ENCODE results near the gene TMA7.
"Not testable (repeated sequence)": the region's sequence is repeated elsewhere in the genome, so short reads cannot be mapped to it uniquely, and the experiment has no call there.

TMA7 gene

GRCh38 chr3:48459773-48460516 is 19.9 kb downstream of the TMA7 start:
- TF ChIP-seq POLR2AphosphoS5 (IDR thresholded peaks at IDR 0.05; ENCODE audit: low read depth): no peak
- Histone ChIP-seq H3K4me3 (replicated peaks; ENCODE audit: insufficient read depth, low read length) (no peak overlapping the region), H3K27ac (replicated peaks) (no peak overlapping the region), H3K27me3 (ENCODE audit: insufficient read depth, poor library complexity, severe bottlenecking) (no peaks in the 10 kb centered on the region)
- DNase-seq (ENCODE audit: low read depth in 1 of 2, low spot score in 1 of 2): no peak

- Histone ChIP-seq H3K27ac (replicated peaks) (no peak overlapping the region), H3K27me3 (ENCODE audit: insufficient read depth, poor library complexity, severe bottlenecking) (no peaks in the 10 kb centered on the region), H3K4me3 (replicated peaks; ENCODE audit: insufficient read depth, low read length) (no peak overlapping the region)
- no peak for DNase-seq (ENCODE audit: low read depth in 1 of 2, low spot score in 1 of 2)
- no peak for TF ChIP-seq POLR2AphosphoS5 (IDR thresholded peaks at IDR 0.05; ENCODE audit: low read depth)
- no peak for TF ChIP-seq GABPA (IDR thresholded peaks at IDR 0.05; ENCODE audit: low read depth)
- TF ChIP-seq REST (IDR thresholded peaks at IDR 0.05; ENCODE audit: insufficient replicate concordance, low read depth): no peak
Measured at GRCh38 chr3:48460517-48460902, 20.5 kb downstream of the TMA7 start.

GRCh38 chr3:48461767-48462166 is 21.7 kb downstream of the TMA7 start:
- not testable (repeated sequence) for H3K4me3 ChIP-seq (replicated peaks; ENCODE audit: insufficient read depth, low read length); H3K27me3 ChIP-seq (ENCODE audit: insufficient read depth, poor library complexity, severe bottlenecking); DNase-seq (ENCODE audit: low read depth in 1 of 2, low spot score in 1 of 2); H3K27ac ChIP-seq (replicated peaks)

GRCh38 chr3:48463703-48464102 is 23.6 kb downstream of the TMA7 start:
- no peak overlapping the region for H3K4me3 ChIP-seq (replicated peaks; ENCODE audit: insufficient read depth, low read length)
- no peaks in the 10 kb centered on the region for H3K27me3 ChIP-seq (ENCODE audit: insufficient read depth, poor library complexity, severe bottlenecking)
- no peak for DNase-seq (ENCODE audit: low read depth in 1 of 2, low spot score in 1 of 2)
- TF ChIP-seq SPI1 (IDR thresholded peaks at IDR 0.05; ENCODE audit: borderline replicate concordance, low read depth) (no peak), REST (IDR thresholded peaks at IDR 0.05; ENCODE audit: insufficient replicate concordance, low read depth) (no peak), CTCF (IDR thresholded peaks at IDR 0.05; ENCODE audit: insufficient read depth, low read length) (no peak), GABPA (IDR thresholded peaks at IDR 0.05; ENCODE audit: low read depth) (no peak), POLR2AphosphoS5 (IDR thresholded peaks at IDR 0.05; ENCODE audit: low read depth) (no peak)
- H3K27ac ChIP-seq (replicated peaks): no peak overlapping the region

GRCh38 chr3:48464713-48465221 is 24.7 kb downstream of the TMA7 start:
- H3K4me3 ChIP-seq (replicated peaks; ENCODE audit: insufficient read depth, low read length): no peak overlapping the region
- no peak for TF ChIP-seq SPI1 (IDR thresholded peaks at IDR 0.05; ENCODE audit: borderline replicate concordance, low read depth)
- no peak for TF ChIP-seq POLR2AphosphoS5 (IDR thresholded peaks at IDR 0.05; ENCODE audit: low read depth)
- TF ChIP-seq CTCF (IDR thresholded peaks at IDR 0.05; ENCODE audit: insufficient read depth, low read length): no peak
- TF ChIP-seq REST (IDR thresholded peaks at IDR 0.05; ENCODE audit: insufficient replicate concordance, low read depth): no peak
- TF ChIP-seq GABPA (IDR thresholded peaks at IDR 0.05; ENCODE audit: low read depth): no peak
- H3K27me3 ChIP-seq (ENCODE audit: insufficient read depth, poor library complexity, severe bottlenecking): no peaks in the 10 kb centered on the region
- DNase-seq (ENCODE audit: low read depth in 1 of 2, low spot score in 1 of 2): no peak
- H3K27ac ChIP-seq (replicated peaks): no peak overlapping the region

Measured in HL-60 (cell line).